T follicular helper cell (primary cell): ENCODE data around the gene MYO5A.
"Not testable (repeated sequence)": the region's sequence is repeated elsewhere in the genome, so short reads cannot be mapped to it uniquely, and the experiment has no call there.

Source experiments
- DNase-seq: peaks from one replicate; pipeline ENCODE4 v3.0.0-alpha.2; 2020; ENCODE audit warnings: low read depth
- total RNA-seq, 2 experiments: gene quantifications; one replicate each; lab custom pipeline; 2026; lab: John Stamatoyannopoulos, UW

The MYO5A gene
- 113 to 138 reads per million in 2 experiments for total RNA-seq

DNA sequence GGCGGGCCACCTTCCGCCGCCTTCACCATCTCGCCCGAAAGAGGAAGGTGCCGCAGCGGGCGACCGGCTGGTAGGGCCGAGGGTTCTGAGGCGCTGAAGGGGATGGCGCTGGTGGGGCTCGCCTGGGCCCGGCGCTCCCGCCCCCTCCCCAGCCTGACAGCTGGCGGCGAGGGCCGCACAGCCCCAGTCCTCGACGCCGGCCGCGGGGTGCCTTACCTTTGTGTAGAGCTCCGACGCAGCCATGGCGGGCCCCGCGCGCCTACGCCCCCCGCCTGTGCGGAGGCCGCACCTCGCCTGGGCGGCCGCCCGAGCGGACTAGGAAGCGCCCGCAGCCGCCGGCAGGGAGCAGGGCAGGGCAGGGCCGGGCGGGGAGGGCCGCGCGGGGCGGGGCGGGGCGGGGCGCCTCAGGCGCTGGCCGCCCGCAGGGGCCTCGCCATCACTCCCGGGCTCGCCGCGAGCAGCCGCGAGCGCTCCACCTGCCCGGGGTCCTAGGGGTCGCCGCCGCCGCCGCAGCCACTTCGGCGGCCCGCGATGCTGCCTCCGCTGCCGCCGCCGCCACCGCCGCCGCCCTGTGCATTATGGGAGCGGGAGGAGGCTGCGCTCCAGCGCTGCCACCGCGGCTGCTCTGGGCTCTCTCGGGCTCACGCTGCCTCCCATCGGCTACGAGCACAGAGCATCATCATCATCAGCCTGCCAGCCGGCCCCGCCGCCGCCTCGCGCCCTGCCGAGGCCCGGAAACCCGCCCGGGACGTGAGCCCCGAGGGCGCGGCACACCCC, at the start of gene MYO5A:
Gene MYO5A (minus strand): TSS at position 317 of the 777 bp plus-strand sequence. CDS start 74 bp downstream, at position 243.
- peak; percentile 75 for DNase-seq

DNA sequence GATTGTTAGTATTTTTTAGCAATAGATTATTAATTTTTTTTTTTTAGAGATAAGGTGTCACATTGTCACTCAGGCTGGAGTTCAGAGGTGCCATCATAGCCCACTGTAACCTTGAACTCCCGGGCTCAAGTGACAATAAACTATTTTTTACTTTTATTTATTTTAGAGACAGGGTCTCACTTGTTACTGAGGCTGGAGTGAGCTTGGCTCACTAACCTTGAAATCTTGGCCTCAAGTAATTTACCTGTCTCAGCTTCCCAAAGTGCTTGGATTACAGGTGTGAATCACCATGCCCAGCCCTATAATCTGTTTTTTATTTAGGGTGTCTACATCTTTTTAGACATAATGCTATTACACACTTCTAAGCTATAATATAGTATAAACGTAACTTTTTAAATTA, 48.0 kb upstream of the MYO5A start:
- DNase-seq, result no peak

DNA sequence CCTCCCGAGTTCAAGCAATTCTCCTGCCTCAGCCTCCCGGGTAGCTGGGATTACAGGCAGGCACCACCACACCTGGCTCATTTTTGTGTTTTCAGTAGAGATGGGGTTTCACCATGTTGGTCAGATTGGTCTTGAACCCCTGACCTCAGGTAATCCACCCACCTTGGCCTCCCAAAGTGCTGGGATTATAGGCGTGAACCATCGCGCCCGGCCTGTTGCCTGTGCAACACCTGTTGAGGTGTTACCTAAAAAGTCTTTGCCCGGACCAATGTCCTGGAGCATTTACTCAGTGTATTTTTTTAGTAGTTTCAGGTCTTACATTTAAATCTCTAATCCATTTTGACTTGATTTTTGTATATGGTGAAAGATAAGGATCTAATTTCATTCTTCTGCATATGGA, 46.9 kb upstream of the MYO5A start:
- not testable (repeated sequence) for DNase-seq

DNA sequence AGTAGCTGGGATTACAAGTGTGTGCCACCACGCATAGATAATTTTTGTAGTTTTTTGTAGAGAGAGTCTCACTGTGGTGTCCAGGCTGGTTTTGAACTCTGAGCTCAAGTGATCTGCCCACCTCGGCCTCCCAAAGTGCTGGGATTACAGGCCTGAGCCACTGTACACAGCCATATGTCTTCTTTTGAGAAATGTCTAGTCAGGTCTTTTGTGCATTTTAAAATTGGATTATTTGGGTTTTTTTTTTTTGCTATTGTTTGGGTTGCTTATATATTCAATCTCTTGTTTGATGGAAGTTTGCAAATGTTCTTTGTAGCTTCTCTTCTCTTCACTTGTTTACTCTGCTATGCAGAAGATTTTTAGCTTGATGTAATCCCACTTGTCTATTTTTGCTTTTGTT, 46.4 kb upstream of the MYO5A start:
- DNase-seq, result no peak

DNA sequence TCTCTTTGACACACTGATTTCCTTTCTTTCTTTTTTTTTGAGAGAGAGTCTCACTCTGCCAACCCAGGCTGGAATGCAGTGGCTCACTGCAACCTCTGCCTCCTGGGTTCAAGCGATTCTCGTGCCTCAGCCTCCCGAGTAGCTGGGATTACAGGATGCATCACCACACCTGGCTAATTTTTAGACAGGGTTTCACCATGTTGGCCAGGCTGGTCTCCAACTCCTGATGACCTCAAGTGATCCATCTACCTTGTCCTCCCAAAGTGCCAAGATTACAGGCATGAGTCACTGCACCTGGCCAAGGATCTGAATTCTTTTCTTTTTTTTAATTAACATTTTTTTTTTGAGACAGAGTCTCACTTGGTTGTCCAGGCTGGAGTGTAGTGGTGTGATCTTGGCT, 45.9 kb upstream of the MYO5A start:
- not testable (repeated sequence) for DNase-seq

GRCh38 chr15:52568601-52569585, 40.2 kb upstream of the MYO5A start, which contains the start of gene ARPP19:
Gene ARPP19 (minus strand): TSS chr15:52569030. CDS start chr15:52568892, 138 bp downstream.
- DNase-seq, result peak; percentile 62

DNA sequence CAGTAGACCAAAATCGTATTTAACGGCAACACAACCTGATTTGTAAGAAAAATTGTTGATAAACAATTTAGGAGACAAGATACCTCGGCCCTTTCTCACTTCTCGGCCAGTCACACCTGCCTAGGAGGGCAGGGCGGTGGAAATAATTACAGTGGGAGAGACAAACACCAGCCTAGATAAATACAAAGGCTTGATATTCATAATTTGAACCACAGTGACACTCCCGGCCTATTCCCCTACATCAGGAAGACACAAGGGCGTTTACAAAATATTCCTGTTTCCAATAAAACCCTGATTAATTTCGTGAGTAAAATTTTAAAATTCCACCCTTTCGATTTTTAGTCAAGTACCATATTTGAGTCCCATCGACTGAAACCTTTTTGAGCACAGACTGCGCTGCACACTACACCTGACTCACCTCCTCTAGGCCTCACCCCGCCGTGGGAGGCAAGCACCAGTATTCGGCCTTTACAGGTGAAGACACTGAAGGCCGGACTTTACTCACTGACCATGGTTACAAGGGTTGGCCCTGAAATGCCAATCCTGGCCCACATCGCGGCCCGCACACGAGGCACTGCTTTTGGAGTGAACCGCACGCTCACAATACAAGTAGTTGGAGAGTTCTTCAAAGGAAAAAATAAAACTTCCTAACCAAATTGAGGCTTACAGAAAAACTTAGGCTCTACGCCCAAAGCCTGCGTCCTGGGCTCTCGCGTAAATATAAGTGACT, 39.4 kb upstream of the MYO5A start:
- peak; percentile 8 for DNase-seq

DNA sequence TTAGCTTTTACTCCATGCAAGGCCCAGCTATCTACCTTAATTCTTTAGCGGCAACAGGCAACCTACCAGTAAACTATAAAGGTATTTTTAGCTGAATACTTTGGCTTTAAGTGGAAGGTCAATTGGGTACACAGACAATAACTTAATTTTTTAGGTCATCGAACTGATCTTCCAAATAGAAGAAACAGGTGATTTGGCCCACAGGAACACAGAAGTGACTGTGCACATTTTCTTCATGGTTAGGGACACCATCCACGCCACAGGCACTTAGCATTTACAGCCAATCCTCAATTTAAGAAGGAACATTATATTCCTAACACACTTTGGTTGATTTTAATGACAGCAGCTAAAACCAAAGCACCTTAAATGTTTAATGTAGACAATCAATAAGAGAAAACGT, 38.2 kb upstream of the MYO5A start:
- no peak for DNase-seq

DNA sequence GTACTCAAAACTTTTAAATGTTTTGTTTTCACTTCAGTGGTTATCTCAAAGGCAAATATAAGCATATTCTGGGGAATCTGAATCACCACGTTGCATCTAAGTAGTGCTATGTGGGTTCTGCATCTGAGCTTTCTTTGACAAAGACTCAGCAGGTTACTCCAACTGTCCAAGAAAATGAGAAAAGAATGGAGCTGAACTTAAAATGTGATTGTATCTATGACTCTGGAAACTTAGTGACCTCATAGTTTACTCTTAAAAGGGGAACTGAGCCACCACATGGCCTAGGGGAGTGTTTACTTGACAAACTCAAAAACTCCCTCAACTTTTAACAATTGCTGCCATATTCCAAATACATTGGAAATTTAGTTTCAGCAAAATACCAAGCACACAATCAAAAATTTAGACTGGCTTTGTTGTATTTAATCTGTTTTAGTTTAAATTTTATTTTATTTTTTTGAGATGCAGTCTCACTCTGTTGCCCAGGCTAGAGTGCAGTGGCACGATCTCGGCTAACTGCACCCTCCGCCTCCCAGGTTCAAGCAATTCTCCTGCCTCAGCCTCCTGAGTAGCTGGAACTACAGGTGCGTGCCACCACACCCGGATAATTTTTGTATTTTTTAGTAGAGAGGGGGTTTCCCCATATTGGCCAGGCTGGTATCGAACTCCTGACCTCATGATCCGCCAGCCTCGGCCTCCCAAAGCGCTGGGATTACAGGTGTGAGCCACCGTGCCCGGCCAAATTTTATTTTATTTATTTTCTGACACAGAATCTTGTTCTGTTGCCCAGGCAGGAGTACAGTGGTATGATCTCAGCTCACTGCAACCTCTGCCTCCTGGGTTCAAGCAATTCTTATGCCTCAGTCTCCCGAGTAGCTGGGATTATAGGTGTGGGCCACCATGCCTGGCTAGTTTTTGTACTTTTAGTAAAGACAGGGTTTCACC, 37.0 kb upstream of the MYO5A start:
- not testable (repeated sequence) for DNase-seq

- DNase-seq, result no peak
These were observed 34.9 kb upstream of the MYO5A start for GRCh38 chr15:52563501-52564060.

- DNase-seq, result no peak
These were observed 30.9 kb upstream of the MYO5A start for GRCh38 chr15:52559575-52559974.

DNA sequence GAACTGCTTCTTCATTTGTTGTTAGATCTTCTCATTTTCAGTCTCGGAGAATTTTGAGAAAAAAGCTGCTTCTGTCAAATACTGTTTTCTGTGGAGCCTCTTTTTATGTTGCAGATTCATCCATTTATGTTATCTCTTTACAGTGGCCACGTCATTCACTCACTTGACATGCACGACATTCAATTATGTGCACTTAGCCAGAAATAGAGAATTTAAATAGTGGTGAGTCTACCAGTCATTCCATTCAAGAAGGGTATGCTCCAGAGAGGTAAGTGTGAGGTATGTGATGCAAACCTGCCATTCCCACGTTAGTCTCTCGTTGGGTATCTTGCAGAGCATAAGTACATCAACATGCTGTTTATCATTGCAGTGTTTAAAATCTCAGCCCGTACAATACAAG, 30.3 kb upstream of the MYO5A start:
- DNase-seq, result no peak

DNA sequence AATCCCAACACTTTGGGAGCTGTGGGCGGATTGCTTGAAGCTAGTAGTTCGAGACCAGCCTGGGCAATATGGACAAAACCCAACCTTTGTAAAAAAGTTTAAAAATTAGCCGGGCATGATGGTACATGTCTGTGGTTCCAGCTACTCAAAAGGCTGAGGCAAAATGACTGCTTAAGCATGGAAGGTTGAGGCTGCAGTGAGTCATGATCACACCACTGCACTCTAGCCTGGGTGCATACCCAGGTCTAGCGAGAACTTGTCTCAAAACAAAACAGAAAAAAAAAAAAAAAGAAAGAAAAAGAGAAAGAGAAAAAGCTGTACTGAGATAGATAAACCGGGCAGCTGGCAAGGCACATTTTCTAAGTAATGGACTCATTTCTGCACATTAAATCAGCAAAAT, 29.5 kb upstream of the MYO5A start:
- DNase-seq, result no peak

DNA sequence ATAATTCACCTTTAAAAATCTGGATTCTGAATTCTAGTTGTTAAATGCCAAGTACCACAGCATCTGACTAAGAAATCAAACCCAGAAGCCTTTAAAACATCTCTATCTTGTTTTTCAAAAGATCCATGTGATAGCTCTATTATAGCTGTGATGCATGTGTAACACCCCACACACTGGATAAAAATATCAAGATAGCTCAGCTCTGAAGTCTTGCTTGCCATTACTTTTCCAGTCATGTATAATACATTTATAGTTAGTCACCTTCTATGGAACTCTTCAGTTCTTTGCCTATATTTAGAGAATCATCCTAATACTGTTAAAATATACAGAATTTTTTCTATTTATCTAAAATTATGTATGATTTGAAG, 28.6 kb upstream of the MYO5A start:
- no peak for DNase-seq

DNA sequence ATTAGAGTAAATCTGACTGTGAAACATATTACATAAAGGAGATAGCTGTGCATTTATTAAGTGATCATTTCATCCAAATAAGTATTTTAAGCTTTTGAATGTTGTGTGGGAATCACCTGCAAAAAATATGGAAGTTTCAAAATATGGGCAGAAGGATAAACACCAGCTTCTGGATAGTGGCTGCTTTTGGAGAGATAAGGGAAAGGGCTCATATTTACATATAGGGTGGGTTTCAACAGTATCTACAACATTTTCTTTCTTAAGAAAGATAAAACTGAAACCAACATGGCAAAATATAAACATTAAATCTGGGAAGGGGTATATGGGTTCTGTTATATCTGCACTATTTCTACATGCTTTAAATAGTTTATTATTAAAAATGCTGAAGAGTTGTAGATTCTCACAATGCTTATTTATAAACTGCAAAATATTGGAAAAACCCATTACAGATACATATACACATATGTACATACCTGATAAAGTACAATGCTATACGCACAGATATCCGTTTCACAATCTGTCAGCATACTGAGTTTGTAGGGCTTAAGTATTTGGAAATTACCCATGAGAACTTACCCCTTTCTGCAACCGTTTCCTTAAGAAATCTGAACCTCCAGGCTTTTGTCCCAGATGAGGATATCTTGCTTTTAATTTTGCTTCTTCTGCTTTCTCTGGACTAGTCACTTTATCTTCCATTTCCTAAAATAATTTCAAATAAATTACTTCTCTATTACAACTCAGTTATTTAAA, 28.0 kb upstream of the MYO5A start:
- no peak for DNase-seq

GRCh38 chr15:52552303-52552702, 23.6 kb upstream of the MYO5A start:
- no peak for DNase-seq

- no peak for DNase-seq
These were observed 23.1 kb upstream of the MYO5A start for GRCh38 chr15:52551762-52552161.

- DNase-seq, result not testable (repeated sequence)
These were observed 22.5 kb upstream of the MYO5A start for GRCh38 chr15:52551186-52551585.

DNA sequence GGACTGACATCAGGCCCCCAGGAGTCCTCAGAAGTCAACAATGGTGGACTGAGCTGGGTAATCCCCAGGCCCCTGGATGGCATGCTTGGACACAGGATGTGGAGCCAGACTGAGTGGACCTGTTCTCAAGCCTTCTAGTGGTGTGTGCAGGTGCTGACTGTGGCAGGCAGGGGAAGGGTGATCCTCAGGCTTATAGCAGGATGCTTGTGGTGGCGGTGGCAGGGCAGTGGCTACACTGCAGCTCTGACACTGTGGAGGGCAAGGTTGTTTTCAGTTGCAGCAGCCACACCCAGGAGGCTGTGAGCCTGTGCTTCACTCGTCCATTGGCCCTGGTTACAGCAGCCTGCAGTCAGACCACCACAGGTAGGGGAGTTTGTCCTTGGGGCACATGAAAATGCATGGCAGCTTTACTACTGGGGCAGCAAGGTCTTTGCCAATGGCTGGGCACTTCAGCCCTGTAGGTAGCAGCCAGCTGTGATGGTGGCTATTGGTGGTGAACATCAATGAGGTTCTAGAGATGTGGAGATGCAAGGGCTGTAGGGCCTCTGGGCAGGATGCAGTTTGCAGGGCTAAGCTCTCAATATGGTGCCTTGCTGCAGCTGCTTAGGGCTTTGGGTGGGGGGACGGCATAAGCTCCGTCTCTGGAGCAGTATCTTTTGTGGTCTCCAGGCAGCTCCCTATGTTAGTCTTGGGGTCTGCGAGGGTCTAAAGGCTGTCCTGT, 17.5 kb upstream of the MYO5A start:
- DNase-seq, result no peak
